Measurements from ENCODE around the gene FAM240B.

The FAM240B gene

DNA sequence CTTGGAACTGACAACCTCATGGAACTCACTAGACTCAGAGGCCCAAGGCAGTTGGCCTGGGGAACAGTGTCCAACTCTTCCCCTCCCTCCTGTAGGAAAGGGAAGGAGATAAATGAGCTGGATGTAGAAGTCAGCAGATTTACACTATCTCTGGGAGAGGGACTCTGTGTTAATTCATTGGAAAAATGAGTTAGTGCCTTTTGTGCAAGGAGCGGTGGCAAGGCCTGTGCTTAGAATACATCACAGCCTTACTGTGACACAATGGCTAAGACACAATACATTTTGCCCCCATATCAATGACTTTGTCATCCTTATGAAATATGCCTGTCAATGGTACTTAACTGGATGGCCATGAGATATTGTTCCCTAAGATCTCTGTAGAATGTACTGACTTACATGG is 28.0 kb upstream of the FAM240B start:
- Histone ChIP-seq H3K4me3 (ENCODE audit: low read depth, low read length, poor library complexity, severe bottlenecking) (no peak overlapping the region), H3K36me3 (ENCODE audit: insufficient read depth, low read length) (no peaks in the 10 kb centered on the region), H3K27ac (ENCODE audit: low read depth, low read length, poor library complexity, severe bottlenecking) (no peak overlapping the region), H3F3A (ENCODE audit: insufficient read depth, low read length) (no peaks in the 10 kb centered on the region), H3K9me2 (ENCODE audit: low read depth, low read length) (no peaks in the 10 kb centered on the region), H2AFZ (ENCODE audit: low read length) (no peak overlapping the region), H4K20me1 (ENCODE audit: insufficient read depth, low read length) (no peaks in the 10 kb centered on the region), H3K9ac (ENCODE audit: low read length) (no peak overlapping the region), H3K79me2 (ENCODE audit: insufficient read depth, low read length) (no peaks in the 10 kb centered on the region), H3K9me3 (ENCODE audit: low read length) (no peaks in the 10 kb centered on the region), H3K27me3 (ENCODE audit: insufficient read depth, low read length) (no peaks in the 10 kb centered on the region), H3K4me2 (ENCODE audit: low read length) (no peak overlapping the region), H3K4me1 (ENCODE audit: insufficient read depth, low read length, severe bottlenecking) (no peaks in the 10 kb centered on the region)
- TF ChIP-seq, protein P1, sequence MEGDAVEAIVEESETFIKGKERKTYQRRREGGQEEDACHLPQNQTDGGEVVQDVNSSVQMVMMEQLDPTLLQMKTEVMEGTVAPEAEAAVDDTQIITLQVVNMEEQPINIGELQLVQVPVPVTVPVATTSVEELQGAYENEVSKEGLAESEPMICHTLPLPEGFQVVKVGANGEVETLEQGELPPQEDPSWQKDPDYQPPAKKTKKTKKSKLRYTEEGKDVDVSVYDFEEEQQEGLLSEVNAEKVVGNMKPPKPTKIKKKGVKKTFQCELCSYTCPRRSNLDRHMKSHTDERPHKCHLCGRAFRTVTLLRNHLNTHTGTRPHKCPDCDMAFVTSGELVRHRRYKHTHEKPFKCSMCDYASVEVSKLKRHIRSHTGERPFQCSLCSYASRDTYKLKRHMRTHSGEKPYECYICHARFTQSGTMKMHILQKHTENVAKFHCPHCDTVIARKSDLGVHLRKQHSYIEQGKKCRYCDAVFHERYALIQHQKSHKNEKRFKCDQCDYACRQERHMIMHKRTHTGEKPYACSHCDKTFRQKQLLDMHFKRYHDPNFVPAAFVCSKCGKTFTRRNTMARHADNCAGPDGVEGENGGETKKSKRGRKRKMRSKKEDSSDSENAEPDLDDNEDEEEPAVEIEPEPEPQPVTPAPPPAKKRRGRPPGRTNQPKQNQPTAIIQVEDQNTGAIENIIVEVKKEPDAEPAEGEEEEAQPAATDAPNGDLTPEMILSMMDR (IDR thresholded peaks at IDR 0.05; ENCODE audit: low read length): no peak

DNA sequence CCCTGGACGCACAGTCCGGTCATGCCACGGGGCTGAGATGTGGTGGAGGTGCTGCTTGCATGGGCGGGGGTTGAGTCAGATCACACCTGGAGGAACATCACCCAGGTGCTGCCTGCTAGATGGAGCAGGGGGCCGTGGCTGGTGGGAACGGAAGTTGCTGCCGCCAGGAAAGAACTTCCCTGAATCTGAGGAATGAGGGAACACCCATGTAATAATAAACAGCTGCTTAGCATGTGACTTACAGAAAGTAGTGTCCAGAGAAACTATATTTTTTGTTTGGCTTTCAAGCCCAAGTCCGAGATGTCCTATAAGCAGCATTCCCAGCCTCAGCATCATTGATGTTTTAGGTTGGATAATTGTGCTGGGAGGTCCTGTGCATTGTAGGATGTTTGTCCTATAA is 27.1 kb upstream of the FAM240B start:
- Histone ChIP-seq H3K4me3 (ENCODE audit: low read depth, low read length, poor library complexity, severe bottlenecking) (no peak overlapping the region), H3K79me2 (ENCODE audit: insufficient read depth, low read length) (no peaks in the 10 kb centered on the region), H3K27me3 (ENCODE audit: insufficient read depth, low read length) (no peaks in the 10 kb centered on the region), H3K9me3 (ENCODE audit: low read length) (no peaks in the 10 kb centered on the region), H3K9me2 (ENCODE audit: low read depth, low read length) (no peaks in the 10 kb centered on the region), H4K20me1 (ENCODE audit: insufficient read depth, low read length) (no peaks in the 10 kb centered on the region), H3K4me1 (ENCODE audit: insufficient read depth, low read length, severe bottlenecking) (no peaks in the 10 kb centered on the region), H3K9ac (ENCODE audit: low read length) (no peak overlapping the region), H2AFZ (ENCODE audit: low read length) (no peak overlapping the region), H3K36me3 (ENCODE audit: insufficient read depth, low read length) (no peaks in the 10 kb centered on the region), H3K27ac (ENCODE audit: low read depth, low read length, poor library complexity, severe bottlenecking) (no peak overlapping the region), H3K4me2 (ENCODE audit: low read length) (no peak overlapping the region), H3F3A (ENCODE audit: insufficient read depth, low read length) (no peaks in the 10 kb centered on the region)
- TF ChIP-seq, protein P1 (IDR thresholded peaks at IDR 0.05; ENCODE audit: low read length): no peak
- no peak for TF ChIP-seq EZH2 (IDR thresholded peaks at IDR 0.05; ENCODE audit: borderline replicate concordance, low read length)

DNA sequence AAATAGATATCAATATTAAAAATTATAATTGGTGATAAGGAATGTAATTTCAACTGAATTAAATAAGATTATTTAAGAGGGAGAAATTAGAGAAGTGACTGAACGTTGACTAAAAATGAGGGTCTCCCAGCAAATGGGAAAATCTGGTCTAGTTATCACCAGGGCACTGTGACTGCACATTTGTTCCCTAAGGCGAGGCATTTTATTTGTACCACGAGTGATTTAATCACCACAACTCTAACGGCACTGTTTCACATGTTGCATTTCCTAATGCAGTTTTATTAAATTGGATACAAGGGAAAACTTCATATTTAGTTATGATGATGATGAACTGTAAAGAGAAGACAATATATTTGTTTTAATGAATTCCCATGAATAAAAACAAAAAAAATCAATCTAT is 26.4 kb upstream of the FAM240B start:
- Histone ChIP-seq H3K4me3 (ENCODE audit: low read depth, low read length, poor library complexity, severe bottlenecking) (no peak overlapping the region), H3K4me1 (ENCODE audit: insufficient read depth, low read length, severe bottlenecking) (no peaks in the 10 kb centered on the region), H3K9ac (ENCODE audit: low read length) (no peak overlapping the region), H3K9me3 (ENCODE audit: low read length) (no peaks in the 10 kb centered on the region), H3K36me3 (ENCODE audit: insufficient read depth, low read length) (no peaks in the 10 kb centered on the region), H3K4me2 (ENCODE audit: low read length) (no peak overlapping the region), H3K79me2 (ENCODE audit: insufficient read depth, low read length) (no peaks in the 10 kb centered on the region), H4K20me1 (ENCODE audit: insufficient read depth, low read length) (no peaks in the 10 kb centered on the region), H3K27ac (ENCODE audit: low read depth, low read length, poor library complexity, severe bottlenecking) (no peak overlapping the region), H3K27me3 (ENCODE audit: insufficient read depth, low read length) (no peaks in the 10 kb centered on the region), H2AFZ (ENCODE audit: low read length) (no peak overlapping the region), H3K9me2 (ENCODE audit: low read depth, low read length) (no peaks in the 10 kb centered on the region), H3F3A (ENCODE audit: insufficient read depth, low read length) (no peaks in the 10 kb centered on the region)
- no peak for TF ChIP-seq EZH2 (IDR thresholded peaks at IDR 0.05; ENCODE audit: borderline replicate concordance, low read length)
- TF ChIP-seq, protein P1 (IDR thresholded peaks at IDR 0.05; ENCODE audit: low read length): no peak

Measured in OCI-LY1 (cell line).